ENCODE measurements around the gene S100A4. TPM values are rescaled to one million over a fixed set of nuclear protein-coding genes. Genes with fewer than 3 reads are reported as not detected.

The S100A4 gene
- total RNA-seq, 2 donors from 2014 or later, result 85.4 to 124 TPM

DNA sequence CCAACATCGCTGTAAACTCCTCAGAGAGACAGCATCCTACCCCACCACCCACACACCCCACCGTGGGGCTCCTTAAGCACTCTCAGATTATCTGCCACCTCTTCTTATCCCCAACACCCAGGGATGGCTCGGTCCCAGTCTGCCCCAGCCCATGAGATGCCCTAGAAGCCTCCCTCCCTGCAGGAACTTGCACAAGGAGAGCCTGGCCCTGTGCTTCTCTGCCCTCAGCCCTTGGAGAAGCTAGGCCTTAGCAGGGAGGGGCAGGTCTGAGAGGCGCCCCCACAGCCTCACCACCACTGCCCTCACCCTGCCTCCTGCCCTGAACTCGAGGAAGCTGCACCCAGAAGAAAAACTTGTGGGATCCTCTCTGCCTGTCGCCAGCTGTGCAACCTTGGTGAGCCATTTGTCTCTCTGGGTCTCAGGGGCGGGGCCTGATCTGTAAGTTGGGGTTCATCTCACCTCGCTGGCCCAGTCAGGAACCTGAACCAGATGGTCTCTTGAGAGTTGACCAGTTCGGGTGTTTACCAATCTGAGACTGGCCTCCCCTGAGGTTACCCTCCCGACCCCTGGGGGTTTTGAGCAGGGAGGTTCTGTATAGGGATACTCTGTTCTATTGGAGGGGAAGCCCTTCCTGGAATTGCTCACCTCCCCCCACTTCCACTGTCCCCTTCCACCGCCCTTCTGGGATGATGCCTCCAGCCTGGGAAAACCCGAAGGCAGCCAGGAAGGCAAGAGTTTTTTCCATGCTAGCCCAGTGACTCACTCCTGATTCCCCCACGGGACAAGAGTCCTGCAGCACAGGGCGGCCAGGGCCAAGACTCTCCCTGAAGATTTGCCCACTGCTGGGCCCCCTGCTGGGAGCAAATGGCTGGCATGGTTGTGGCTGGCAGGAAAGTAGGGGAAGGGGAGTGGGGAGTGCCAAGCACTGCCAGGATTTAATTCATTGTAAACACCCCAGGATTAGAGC lies 3.4 kb upstream of the S100A4 start, which contains the start of gene S100A3:
S100A3 (minus strand) TSS at position 537 of the 967 bp plus-strand sequence. CDS start 773 bp downstream, outside the sequence.
- Mint-ChIP-seq H3K27ac (peak within 1 kb of the TSS in 1 of 2 donors; percentile 56), H3K27me3 (peaks cover 0 to 3% of the 10 kb centered on the region in 2 donors), H3K4me3 (no peak within 1 kb of the TSS), H3K4me1 (ENCODE audit: low read depth in 2 of 2) (peaks cover 25 to 32% of the 10 kb centered on the region in 2 donors), H3K9me3 (no peaks in the 10 kb centered on the region), H3K36me3 (no peaks in the 10 kb centered on the region)
- ATAC-seq (no peak), DNase-seq (ENCODE audit: low spot score) (no peak)

DNA sequence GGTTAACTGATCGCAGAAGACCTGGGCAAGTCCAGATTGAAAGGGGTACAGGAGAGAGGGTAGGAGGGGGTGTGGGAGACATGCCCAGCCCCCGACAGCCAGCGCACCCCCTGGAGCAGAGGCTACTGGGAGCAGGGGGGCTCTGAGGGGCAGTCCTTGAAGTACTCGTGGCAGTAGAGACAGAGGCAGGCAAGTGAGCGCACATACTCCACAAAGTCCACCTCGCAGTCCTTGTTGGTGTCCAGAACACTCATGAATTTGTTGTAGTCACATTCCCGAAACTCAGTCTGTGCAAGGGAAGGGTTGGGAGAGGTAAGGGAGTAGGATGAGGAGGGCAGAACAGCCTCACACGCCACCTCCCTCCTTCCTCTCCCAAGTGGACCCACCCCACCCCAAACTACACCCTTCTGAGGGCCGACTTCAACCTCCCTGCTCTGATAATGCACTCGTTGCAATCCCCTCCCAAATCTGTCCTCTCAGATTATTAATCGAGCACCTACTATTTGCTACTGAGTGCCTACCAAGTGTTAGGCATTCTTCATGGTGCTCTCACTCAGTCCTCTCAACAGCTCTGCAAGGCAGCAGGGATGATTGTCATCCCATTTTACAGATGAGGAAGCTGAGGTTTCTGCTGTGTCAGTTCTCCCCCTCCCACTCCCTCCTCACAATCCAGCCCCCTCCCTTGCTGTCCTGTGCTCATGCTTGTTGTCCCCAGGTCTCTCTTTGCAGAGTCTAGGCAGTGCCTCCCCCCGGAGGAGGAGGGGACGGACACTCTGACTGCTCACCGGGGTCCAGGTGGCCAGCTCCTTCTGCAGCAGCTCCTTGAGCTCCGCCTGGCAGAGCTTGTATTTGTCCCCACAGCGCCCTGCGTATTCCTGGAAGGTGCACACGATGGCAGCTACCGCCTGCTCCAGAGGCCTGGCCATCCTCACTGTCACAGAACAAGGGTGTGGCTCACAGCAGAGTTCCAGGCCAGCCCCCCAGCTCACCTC lies 2.2 kb upstream of the S100A4 start:
- peak overlapping the region in 1 of 2 donors; percentile 56 for H3K27ac Mint-ChIP-seq
- no peak overlapping the region for H3K4me3 Mint-ChIP-seq
- DNase-seq (ENCODE audit: low spot score) (no peak), ATAC-seq (no peak)
- H3K27me3 Mint-ChIP-seq, result peaks cover 0 to 3% of the 10 kb centered on the region in 2 donors
- H3K4me1 Mint-ChIP-seq (ENCODE audit: low read depth in 2 of 2), result peaks cover 32 to 37% of the 10 kb centered on the region in 2 donors
- no peaks in the 10 kb centered on the region for H3K36me3 Mint-ChIP-seq
- H3K9me3 Mint-ChIP-seq, result no peaks in the 10 kb centered on the region

DNA sequence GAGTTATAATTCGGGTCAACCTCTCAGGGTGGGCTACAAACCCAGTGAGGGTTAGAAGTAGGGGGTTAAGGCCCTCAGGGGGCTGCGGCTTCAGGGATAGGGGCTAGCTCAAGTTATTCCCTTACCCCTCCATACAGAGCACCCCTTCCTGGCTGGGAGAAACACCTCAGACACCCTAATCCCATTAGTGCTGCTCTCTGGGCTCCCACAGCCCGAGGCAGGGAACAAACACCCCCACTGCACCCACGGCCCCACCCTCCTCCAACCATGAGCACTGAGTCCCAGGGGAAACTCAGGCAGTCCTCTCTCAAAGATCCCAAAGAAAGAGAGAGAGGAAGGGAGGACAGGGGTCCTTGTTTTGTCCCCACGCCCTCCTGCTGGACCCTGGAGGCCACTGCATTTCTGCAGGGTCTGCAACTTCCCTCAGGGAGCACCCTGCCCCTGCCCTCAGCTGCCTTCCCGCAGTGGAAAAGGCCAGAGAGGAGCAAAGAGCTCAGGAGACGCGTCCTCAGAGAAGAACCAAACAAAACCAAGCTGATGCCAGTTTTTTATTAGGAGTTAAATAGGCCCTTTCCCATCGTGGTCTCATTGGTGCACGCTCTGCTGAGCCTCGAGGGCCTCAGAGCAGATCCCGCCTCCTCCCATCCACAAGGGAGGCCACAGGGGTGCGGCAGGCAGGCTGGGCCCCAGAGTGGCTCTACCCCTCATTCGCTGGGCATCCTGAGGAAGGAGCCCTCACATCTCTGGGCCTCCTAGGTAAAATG lies 1.4 kb upstream of the S100A4 start:
- Mint-ChIP-seq H3K36me3 (no peaks in the 10 kb centered on the region), H3K4me3 (peak overlapping the region; percentile 34), H3K27me3 (peaks cover 0 to 3% of the 10 kb centered on the region in 2 donors), H3K27ac (peak overlapping the region; percentile 94 to 96), H3K9me3 (no peaks in the 10 kb centered on the region), H3K4me1 (ENCODE audit: low read depth in 2 of 2) (peaks cover 38 to 42% of the 10 kb centered on the region in 2 donors)
- no peak for DNase-seq (ENCODE audit: low spot score)
- ATAC-seq, result no peak

DNA sequence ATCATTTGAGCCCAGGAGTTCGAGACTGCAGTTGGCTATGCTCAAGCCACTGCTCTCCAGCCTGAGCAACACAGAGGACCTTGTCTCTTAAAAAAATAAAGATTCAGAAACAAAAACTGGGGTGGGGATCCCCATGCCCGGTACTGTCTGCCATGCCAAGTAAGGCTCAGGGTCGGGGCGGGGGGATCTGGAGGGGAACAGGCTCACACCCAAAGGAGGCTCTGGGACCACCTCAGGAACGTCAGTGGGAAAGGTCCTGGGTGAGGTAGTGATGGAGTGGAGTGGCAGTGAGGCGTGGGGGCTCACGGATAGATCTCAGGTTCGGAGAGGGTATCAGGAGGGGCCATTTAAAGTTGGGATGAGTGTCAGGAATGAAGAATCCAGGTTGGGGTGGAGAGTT lies 765 bp upstream of the S100A4 start:
- Mint-ChIP-seq H3K4me1 (ENCODE audit: low read depth in 2 of 2) (peaks cover 44 to 47% of the 10 kb centered on the region in 2 donors), H3K27ac (peak overlapping the region; percentile 94 to 96)

DNA sequence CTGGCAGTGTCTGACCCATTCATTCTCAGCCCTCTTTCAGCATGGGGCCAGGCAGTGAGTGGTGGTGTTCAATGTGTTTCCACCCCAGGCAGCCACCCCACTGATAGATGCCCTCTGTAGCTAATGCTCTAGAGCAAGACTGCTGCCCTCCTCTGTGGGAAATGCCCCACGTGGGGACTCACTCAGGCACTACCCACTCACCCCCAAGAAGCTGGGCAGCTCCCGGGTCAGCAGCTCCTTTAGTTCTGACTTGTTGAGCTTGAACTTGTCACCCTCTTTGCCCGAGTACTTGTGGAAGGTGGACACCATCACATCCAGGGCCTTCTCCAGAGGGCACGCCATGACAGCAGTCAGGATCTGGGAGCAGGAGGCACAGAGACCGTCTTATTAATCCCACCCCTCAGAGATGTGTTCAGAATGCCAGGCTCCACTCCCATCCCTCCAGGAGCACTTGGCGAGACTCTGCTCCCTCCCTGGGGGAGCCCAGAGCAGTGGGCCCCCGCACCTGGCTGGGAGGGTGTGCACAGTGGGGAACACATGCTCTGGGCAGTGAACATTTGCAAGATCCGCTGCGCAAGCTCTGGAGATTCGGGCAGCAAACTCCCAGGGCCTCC lies 1.0 kb downstream of the S100A4 start:
- no peaks in the 10 kb centered on the region for H3K27me3 Mint-ChIP-seq
- H3K4me1 Mint-ChIP-seq (ENCODE audit: low read depth in 2 of 2), result peaks cover 62% of the 10 kb centered on the region in 2 donors
- no peaks in the 10 kb centered on the region for H3K9me3 Mint-ChIP-seq
- H3K4me3 Mint-ChIP-seq, result peak overlapping the region; percentile 93
- no peaks in the 10 kb centered on the region for H3K36me3 Mint-ChIP-seq
- peak overlapping the region; percentile 94 to 96 for H3K27ac Mint-ChIP-seq
- DNase-seq (ENCODE audit: low spot score) (no peak), ATAC-seq (no peak)

More for the DNA sequence above, 765 bp upstream of the S100A4 start:
- ATAC-seq, result no peak
- Mint-ChIP-seq H3K27me3 (peaks cover 0 to 3% of the 10 kb centered on the region in 2 donors), H3K9me3 (no peaks in the 10 kb centered on the region), H3K36me3 (no peaks in the 10 kb centered on the region), H3K4me3 (peak overlapping the region; percentile 34)
- no peak for DNase-seq (ENCODE audit: low spot score)

DNA sequence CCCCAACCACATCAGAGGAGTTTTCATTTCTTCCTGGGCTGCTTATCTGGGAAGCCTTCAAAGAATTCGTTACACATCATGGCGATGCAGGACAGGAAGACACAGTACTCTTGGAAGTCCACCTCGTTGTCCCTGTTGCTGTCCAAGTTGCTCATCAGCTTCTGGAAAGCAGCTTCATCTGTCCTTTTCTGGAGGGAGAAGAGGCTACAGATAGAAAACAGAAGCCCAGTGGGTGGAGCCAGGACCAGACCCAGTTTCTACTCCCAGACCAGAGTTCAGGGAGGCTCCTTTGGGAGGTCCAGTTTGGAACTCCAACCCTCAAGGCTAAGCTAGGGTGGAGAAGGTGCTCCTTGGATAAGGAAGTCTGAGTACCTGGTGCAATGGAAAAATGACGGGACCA lies 1.9 kb downstream of the S100A4 start:
- H3K4me1 Mint-ChIP-seq (ENCODE audit: low read depth in 2 of 2), result peaks cover 64 to 65% of the 10 kb centered on the region in 2 donors
- no peak for ATAC-seq
- no peaks in the 10 kb centered on the region for H3K27me3 Mint-ChIP-seq
- no peak overlapping the region for H3K4me3 Mint-ChIP-seq
- H3K9me3 Mint-ChIP-seq, result no peaks in the 10 kb centered on the region
- no peak for DNase-seq (ENCODE audit: low spot score)
- peak overlapping the region; percentile 94 to 96 for H3K27ac Mint-ChIP-seq
- H3K36me3 Mint-ChIP-seq, result no peaks in the 10 kb centered on the region

DNA sequence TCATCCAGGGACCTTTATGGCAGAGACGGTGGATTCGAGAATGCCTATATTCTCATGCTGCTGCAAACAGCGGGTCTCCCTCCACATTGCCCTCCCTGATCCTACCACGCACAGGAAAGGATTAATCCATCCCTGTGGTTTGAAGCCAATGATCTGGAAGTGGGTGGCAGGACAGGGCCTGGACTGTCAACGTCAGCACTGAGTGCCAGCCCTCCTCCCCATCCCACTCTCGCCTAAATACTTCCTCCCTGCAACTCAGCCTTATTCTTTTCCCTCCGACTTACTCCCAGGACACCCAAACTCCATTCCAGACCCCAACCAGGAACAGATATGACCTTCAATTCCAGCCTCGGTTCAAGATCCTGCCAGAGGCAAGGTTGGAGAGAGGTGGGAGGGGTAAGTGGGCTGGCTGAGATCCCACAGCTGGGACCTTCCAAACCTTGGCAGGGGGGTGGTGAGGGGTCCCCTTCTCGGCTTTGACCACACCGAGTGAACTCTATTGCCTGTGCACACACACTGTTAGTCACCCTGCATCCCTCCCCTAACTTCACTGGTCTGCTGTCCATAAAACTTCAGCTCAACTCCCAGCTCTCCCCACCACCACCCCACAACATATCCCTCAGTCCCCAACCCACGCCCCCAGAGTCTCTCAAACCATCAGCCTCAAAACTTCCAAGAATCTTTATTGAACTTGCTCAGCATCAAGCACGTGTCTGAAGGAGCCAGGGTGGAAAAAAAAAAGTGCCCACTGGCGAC lies 2.5 kb downstream of the S100A4 start:
- H3K4me3 Mint-ChIP-seq, result no peak overlapping the region
- no peaks in the 10 kb centered on the region for H3K9me3 Mint-ChIP-seq
- H3K27me3 Mint-ChIP-seq, result no peaks in the 10 kb centered on the region
- ATAC-seq (no peak), DNase-seq (ENCODE audit: low spot score) (no peak)
- H3K27ac Mint-ChIP-seq, result peak overlapping the region; percentile 86 to 94
- H3K4me1 Mint-ChIP-seq (ENCODE audit: low read depth in 2 of 2), result peaks cover 64 to 65% of the 10 kb centered on the region in 2 donors
- no peaks in the 10 kb centered on the region for H3K36me3 Mint-ChIP-seq

DNA sequence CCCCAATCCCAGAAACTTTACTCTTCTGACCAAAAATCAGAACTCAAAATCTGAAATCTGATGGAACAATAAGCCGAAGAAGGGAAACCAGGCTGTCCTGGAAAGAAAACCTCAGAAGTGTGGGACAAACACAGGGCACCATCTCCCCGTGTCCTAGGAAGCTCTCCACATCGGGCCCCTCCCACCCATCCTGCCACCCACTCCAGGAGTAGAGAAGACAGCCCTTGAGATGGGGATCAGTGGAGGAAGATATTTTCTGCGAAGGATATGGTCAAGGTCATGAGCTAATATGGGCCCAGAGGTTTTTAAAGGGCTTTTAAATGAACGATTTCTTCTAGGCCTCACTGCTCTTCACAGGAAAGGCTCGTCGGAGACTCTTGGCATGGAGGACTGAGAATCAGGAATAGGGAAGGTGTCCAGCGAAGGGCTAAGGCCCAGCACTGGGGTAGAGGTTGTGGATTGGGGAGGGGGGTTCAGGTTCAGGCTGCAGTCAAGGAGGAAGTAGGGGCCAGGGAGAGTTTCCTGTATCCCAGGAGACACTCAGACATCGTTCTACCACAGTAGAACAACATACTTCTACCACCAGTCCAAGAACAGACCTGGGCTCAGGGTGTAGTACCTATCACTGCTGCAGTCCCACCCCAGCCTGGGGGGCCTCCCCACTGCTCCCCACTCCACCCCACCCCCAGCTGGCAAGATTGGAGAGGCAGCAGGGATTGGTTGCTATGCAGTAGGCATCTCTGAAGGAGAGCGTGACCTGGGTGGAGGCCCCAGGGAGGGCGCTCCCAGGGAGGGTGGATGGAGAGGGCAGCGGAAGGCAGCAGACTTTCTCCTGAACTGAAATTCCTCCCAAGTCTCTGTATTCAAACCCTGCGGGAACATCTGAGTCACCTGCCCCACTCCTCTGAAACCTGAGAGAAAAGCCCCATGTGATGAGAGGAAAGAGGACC lies 3.7 kb downstream of the S100A4 start:
- no peaks in the 10 kb centered on the region for H3K36me3 Mint-ChIP-seq

DNA sequence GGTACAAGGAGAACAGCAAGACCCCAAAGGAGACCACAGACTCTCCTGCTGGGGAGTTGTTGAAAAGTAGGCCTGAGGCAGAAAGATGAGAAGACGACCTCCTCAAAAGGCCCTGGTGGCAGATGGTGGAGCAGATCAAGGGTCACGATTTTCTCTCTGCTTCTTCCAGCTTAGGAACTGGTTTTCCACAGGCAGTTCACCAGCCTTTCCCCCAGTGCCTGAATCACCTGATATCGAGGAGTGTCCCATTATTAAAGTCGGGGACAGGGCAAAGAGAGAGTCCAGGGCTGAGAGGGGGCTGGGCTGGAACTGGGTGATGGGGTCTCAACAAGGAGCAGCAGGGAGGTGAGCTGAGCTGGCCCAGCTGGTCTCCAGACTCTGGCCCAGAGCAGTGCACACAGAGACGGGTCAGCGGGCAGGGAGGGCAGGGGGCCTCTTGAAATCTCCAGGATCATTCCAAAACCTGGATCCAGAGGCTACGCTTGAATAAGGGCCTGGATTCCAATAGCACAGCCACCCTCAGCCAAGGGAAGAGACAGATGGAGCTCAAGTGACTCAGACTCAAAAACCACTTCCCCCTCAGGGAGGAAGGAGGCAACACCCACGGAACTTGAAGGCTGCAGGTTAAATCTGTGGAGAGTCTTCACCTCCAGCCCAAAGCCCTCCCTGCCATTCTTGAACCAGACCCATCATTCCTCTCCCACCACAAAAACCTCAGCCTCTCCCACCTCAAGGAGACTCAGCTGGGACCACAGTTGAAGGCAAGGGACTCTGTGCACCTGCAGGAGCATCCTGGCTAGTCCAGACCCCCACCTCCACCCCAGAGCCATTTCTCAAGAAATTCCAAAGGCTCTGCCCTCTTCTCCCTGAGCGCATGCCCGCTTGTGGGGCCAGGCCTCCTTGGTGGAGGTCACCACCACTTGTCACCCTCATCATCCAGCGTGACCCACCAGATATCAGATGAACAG lies 4.9 kb downstream of the S100A4 start, which contains the start of gene S100A5:
S100A5 (minus strand) TSS at position 541 of the 968 bp plus-strand sequence. CDS start 743 bp downstream, outside the sequence.
- Mint-ChIP-seq H3K27ac (peak within 1 kb of the TSS; percentile 86 to 95), H3K36me3 (no peaks in the 10 kb centered on the region), H3K4me1 (ENCODE audit: low read depth in 2 of 2) (peaks cover 66% of the 10 kb centered on the region in 2 donors), H3K27me3 (no peaks in the 10 kb centered on the region), H3K9me3 (no peaks in the 10 kb centered on the region), H3K4me3 (peak within 1 kb of the TSS; percentile 53)
- DNase-seq (ENCODE audit: low spot score), result no peak
- ATAC-seq, result no peak

More for the DNA sequence above, 3.7 kb downstream of the S100A4 start:
- H3K9me3 Mint-ChIP-seq, result no peaks in the 10 kb centered on the region
- H3K4me1 Mint-ChIP-seq (ENCODE audit: low read depth in 2 of 2), result peaks cover 64 to 66% of the 10 kb centered on the region in 2 donors
- H3K4me3 Mint-ChIP-seq, result peak overlapping the region; percentile 50
- H3K27me3 Mint-ChIP-seq, result no peaks in the 10 kb centered on the region
- DNase-seq (ENCODE audit: low spot score), result no peak
- no peak for ATAC-seq
- peak overlapping the region; percentile 86 to 95 for H3K27ac Mint-ChIP-seq

DNA sequence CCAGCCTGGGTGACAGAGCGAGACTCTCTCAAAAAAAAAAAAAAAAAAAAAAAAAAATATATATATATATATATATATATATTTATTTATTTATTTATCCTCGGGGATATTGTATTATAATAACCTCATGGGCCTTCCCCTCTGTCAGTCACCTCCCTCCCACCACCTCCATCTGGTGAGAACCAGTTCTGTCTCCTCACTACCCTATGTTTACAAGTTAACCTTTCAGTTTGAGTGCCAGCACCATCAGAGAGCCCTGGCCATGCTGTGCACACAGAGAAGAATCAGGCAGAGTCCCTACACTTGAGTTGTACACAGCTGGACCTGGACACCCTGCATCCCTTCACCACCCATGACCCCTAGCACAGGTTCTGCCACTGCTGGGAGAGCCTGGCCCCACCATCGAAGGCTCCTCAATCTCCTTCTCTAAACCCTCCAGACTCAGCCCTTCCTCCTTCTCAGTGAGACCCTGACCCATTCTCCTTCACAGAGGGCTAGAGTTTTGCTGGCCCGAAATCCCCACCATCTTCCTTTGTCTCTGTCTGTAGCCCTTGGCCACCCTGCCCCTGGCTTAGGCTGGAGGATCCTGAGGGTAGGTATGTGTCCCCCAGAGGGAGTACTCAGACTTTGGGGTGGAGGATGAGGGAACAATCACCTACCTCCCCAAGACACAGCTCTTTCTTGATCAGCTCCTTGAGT lies 6.1 kb downstream of the S100A4 start:
- ATAC-seq (no peak), DNase-seq (ENCODE audit: low spot score) (no peak)
- Mint-ChIP-seq H3K36me3 (no peaks in the 10 kb centered on the region), H3K9me3 (no peaks in the 10 kb centered on the region), H3K4me3 (peak overlapping the region; percentile 53), H3K27ac (peak overlapping the region; percentile 86 to 95), H3K27me3 (no peaks in the 10 kb centered on the region), H3K4me1 (ENCODE audit: low read depth in 2 of 2) (peaks cover 63% of the 10 kb centered on the region in 2 donors)
